SK-N-SH (cell line): ENCODE results near the gene CALN1. TPM values are rescaled to one million over a fixed set of nuclear protein-coding genes. Genes with fewer than 3 reads are reported as not detected.

Experiments
- CTCF ChIA-PET: fragments of 300-600, 350-600 bp; formaldehyde crosslinking; extraction: SDS; loops from one replicate; lab custom pipeline; 2021; lab: Yijun Ruan, JAX
- POLR2A ChIA-PET: fragments of 350-600 bp; sonication (Branson Sonifier 250); formaldehyde crosslinking; extraction: SDS; loops from one replicate; lab custom pipeline; 2020; ENCODE audit warnings: antibody characterized with exemption, inconsistent platforms; lab: Yijun Ruan, JAX
- DNase-seq: peaks from one replicate; pipeline ENCODE4 v3.0.0; 2012
- H2AFZ ChIP-seq: fragments of 200-600 bp; sonication (generic); 2 replicates; pipeline ENCODE4 v1.8.1; 2016; ENCODE audit warnings: antibody characterized with exemption, mild to moderate bottlenecking, low read depth
- H3F3A ChIP-seq: fragments of 200-600 bp; sonication (generic); replicated peaks from 2 replicates; pipeline ENCODE3; 2016; ENCODE audit warnings: antibody characterized with exemption, mild to moderate bottlenecking; ENCODE audit not compliant: insufficient read depth
- H3K27ac ChIP-seq, 2 experiments: fragments of 200-500 bp in 1 of 2; fragments of 200-600 bp in 1 of 2; sonication (Bioruptor generic) in 1 of 2; sonication (generic), shearing (Covaris generic) in 1 of 2; 2 replicates each; pipeline versions ENCODE4 v1.5.1 to v1.6.1; 2014 to 2016; ENCODE audit warnings: low read depth in 2 of 2, inconsistent platforms in 1 of 2, low read length in 1 of 2, mild to moderate bottlenecking in 1 of 2, mixed read lengths in 1 of 2
- H3K27me3 ChIP-seq: fragments of 200-600 bp; sonication (generic), shearing (Covaris generic); 2 replicates; pipeline ENCODE4 v1.6.1; 2016; ENCODE audit warnings: mixed run types; ENCODE audit not compliant: insufficient read depth
- H3K36me3 ChIP-seq, 2 experiments: fragments of 200-500 bp in 1 of 2; fragments of 200-600 bp in 1 of 2; sonication (Bioruptor generic) in 1 of 2; sonication (generic) in 1 of 2; replicated peaks in 1 of 2; 2 replicates each; pipeline versions ENCODE3 to v1.5.1; 2014 to 2016; ENCODE audit warnings: low read length in 1 of 2, mild to moderate bottlenecking in 1 of 2; ENCODE audit not compliant: insufficient read depth in 2 of 2, control insufficient read depth in 1 of 2
- H3K4me1 ChIP-seq, 2 experiments: fragments of 200-500 bp in 1 of 2; fragments of 200-600 bp in 1 of 2; sonication (Bioruptor generic) in 1 of 2; sonication (generic), shearing (Covaris generic) in 1 of 2; 2 replicates each; pipeline versions ENCODE4 v1.5.1 to v1.6.1; 2014 to 2016; ENCODE audit warnings: low read depth in 1 of 2, low read length in 1 of 2, mixed run types in 1 of 2; ENCODE audit not compliant: insufficient read depth in 2 of 2, control insufficient read depth in 1 of 2
- H3K4me2 ChIP-seq: fragments of 200-600 bp; sonication (generic), shearing (Covaris generic); 2 replicates; pipeline ENCODE4 v1.6.1; 2017; ENCODE audit warnings: mixed run types
- H3K4me3 ChIP-seq, 2 experiments: fragments of 200-500 bp in 1 of 2; fragments of 200-600 bp in 1 of 2; sonication (Bioruptor generic) in 1 of 2; sonication (generic), shearing (Covaris generic) in 1 of 2; 2 replicates each; pipeline versions ENCODE4 v1.5.1 to v1.8.1; 2014 to 2016; ENCODE audit warnings: low read depth in 2 of 2, inconsistent platforms in 1 of 2, low read length in 1 of 2, mild to moderate bottlenecking in 1 of 2, mixed read lengths in 1 of 2, moderate library complexity in 1 of 2
- H3K79me2 ChIP-seq: fragments of 200-600 bp; sonication (generic); 2 replicates; pipeline ENCODE4 v1.8.1; 2017; ENCODE audit warnings: mild to moderate bottlenecking; ENCODE audit not compliant: insufficient read depth
- H3K9ac ChIP-seq: fragments of 200-600 bp; sonication (generic); 2 replicates; pipeline ENCODE4 v1.6.1; 2017; ENCODE audit warnings: mixed run types
- H3K9me2 ChIP-seq: fragments of 200-600 bp; sonication (generic); 2 replicates; pipeline ENCODE4 v1.6.1; 2017; ENCODE audit warnings: mixed run types
- H3K9me3 ChIP-seq: fragments of 200-600 bp; sonication (generic); 2 replicates; pipeline ENCODE4 v1.6.1; 2017; ENCODE audit warnings: mixed run types, mild to moderate bottlenecking, moderate library complexity
- H4K20me1 ChIP-seq: fragments of 200-600 bp; sonication (generic); 2 replicates; pipeline ENCODE4 v1.6.1; 2017; ENCODE audit warnings: mild to moderate bottlenecking, mixed run types; ENCODE audit not compliant: insufficient read depth
- EZH2phosphoT487 ChIP-seq: fragments of 200-600 bp; sonication (generic); IDR thresholded peaks from 2 replicates; pipeline ENCODE4 v1.6.1; 2017; ENCODE audit warnings: low read depth, mixed run types, mild to moderate bottlenecking, antibody characterized with exemption, moderate library complexity, borderline replicate concordance
- FOSL2 ChIP-seq: IDR thresholded peaks from 2 replicates; pipeline ENCODE4 v1.4.0; 2012; ENCODE audit warnings: low read depth, mild to moderate bottlenecking, moderate library complexity, borderline replicate concordance
- JUND ChIP-seq: IDR thresholded peaks from 2 replicates; pipeline ENCODE4 v1.4.0; 2012
- NFIC ChIP-seq: IDR thresholded peaks from 2 replicates; pipeline ENCODE4 v1.4.0; 2012; ENCODE audit warnings: borderline replicate concordance
- RFX5 ChIP-seq: IDR thresholded peaks from 2 replicates; pipeline ENCODE4 v1.6.1; 2012; ENCODE audit warnings: mild to moderate bottlenecking, improper control_type of control experiment, low read length
- RXRA ChIP-seq: IDR thresholded peaks from 2 replicates; pipeline ENCODE4 v1.4.0; 2012; ENCODE audit warnings: low read depth, mild to moderate bottlenecking, borderline replicate concordance
- SMC3 ChIP-seq: IDR thresholded peaks from 2 replicates; pipeline ENCODE4 v1.6.1; 2012; ENCODE audit warnings: low read depth, low read length, improper control_type of control experiment
- TAF1 ChIP-seq: IDR thresholded peaks from 2 replicates; pipeline ENCODE4 v1.6.1; 2012; ENCODE audit warnings: low read depth, mild to moderate bottlenecking, low read length, moderate library complexity, borderline replicate concordance
- TEAD4 ChIP-seq: IDR thresholded peaks from 2 replicates; pipeline ENCODE4 v1.4.0; 2012; ENCODE audit warnings: mild to moderate bottlenecking, borderline replicate concordance; ENCODE audit not compliant: insufficient read depth
- WGBS: methylation state at CpG from one replicate; pipeline ENCODE4 v1.1.6; 2017; ENCODE audit warnings: low lambda C conversion rate; 5-methylcytosine and 5-hydroxymethylcytosine counted together
- polyA plus RNA-seq, 3 experiments: library from polyadenylated mRNA; depleted of rRNA; stranded (reverse); fragments of >200 nt; gene quantifications; 2 replicates each; pipeline ENCODE4 v1.2.3, GENCODE V29; 2012
- TF ChIP-seq, protein P1 (sequence below): IDR thresholded peaks from 2 replicates; pipeline ENCODE4 v1.4.0; 2012; ENCODE audit warnings: low read depth, borderline replicate concordance
- TF ChIP-seq, protein P2 (sequence below): IDR thresholded peaks from 2 replicates; pipeline ENCODE4 v1.4.0; 2012; ENCODE audit warnings: low read depth, borderline replicate concordance
- TF ChIP-seq, protein P3 (sequence below): IDR thresholded peaks from 2 replicates; pipeline ENCODE4 v1.6.1; 2012; ENCODE audit warnings: mild to moderate bottlenecking, low read depth, low read length, moderate library complexity
- TF ChIP-seq, protein P4 (sequence below): IDR thresholded peaks from 2 replicates; pipeline ENCODE4 v1.4.0; 2012; ENCODE audit warnings: low read depth
- TF ChIP-seq, protein P5 (sequence below): fragments of 200-600 bp; sonication (generic); IDR thresholded peaks from 2 replicates; pipeline ENCODE4 v1.6.1; 2017; ENCODE audit warnings: antibody characterized with exemption, mild to moderate bottlenecking, moderate library complexity

CALN1 gene
- polyA plus RNA-seq, 1 of the 3 experiments (the other 2 are of a cell fraction): not detected

DNA sequence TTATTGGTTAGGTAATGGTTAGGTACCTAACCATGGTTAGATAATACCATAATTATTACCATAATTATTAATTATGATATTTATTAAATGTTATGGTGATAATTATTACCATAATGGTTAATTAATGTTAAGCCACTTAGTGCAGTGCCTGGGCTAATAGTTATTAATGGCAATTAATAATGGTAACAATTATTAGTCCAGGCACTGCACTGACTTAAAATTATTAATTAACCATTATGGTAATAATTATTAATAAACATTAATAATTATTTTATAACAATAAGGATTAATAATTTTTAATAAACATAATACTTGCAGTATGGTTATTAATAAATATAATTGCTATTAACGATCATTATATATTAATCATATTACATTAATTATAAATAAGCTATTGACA is 604.0 kb downstream of the CALN1 start:
- H3K27ac ChIP-seq: no peak overlapping the region
- TF ChIP-seq FOSL2 (no peak), EZH2phosphoT487 (no peak), RFX5 (no peak)
- TF ChIP-seq, protein P1, sequence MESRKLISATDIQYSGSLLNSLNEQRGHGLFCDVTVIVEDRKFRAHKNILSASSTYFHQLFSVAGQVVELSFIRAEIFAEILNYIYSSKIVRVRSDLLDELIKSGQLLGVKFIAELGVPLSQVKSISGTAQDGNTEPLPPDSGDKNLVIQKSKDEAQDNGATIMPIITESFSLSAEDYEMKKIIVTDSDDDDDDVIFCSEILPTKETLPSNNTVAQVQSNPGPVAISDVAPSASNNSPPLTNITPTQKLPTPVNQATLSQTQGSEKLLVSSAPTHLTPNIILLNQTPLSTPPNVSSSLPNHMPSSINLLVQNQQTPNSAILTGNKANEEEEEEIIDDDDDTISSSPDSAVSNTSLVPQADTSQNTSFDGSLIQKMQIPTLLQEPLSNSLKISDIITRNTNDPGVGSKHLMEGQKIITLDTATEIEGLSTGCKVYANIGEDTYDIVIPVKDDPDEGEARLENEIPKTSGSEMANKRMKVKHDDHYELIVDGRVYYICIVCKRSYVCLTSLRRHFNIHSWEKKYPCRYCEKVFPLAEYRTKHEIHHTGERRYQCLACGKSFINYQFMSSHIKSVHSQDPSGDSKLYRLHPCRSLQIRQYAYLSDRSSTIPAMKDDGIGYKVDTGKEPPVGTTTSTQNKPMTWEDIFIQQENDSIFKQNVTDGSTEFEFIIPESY: no peak
- TF ChIP-seq, protein P2, sequence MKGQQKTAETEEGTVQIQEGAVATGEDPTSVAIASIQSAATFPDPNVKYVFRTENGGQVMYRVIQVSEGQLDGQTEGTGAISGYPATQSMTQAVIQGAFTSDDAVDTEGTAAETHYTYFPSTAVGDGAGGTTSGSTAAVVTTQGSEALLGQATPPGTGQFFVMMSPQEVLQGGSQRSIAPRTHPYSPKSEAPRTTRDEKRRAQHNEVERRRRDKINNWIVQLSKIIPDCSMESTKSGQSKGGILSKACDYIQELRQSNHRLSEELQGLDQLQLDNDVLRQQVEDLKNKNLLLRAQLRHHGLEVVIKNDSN: no peak
- TF ChIP-seq, protein P3, sequence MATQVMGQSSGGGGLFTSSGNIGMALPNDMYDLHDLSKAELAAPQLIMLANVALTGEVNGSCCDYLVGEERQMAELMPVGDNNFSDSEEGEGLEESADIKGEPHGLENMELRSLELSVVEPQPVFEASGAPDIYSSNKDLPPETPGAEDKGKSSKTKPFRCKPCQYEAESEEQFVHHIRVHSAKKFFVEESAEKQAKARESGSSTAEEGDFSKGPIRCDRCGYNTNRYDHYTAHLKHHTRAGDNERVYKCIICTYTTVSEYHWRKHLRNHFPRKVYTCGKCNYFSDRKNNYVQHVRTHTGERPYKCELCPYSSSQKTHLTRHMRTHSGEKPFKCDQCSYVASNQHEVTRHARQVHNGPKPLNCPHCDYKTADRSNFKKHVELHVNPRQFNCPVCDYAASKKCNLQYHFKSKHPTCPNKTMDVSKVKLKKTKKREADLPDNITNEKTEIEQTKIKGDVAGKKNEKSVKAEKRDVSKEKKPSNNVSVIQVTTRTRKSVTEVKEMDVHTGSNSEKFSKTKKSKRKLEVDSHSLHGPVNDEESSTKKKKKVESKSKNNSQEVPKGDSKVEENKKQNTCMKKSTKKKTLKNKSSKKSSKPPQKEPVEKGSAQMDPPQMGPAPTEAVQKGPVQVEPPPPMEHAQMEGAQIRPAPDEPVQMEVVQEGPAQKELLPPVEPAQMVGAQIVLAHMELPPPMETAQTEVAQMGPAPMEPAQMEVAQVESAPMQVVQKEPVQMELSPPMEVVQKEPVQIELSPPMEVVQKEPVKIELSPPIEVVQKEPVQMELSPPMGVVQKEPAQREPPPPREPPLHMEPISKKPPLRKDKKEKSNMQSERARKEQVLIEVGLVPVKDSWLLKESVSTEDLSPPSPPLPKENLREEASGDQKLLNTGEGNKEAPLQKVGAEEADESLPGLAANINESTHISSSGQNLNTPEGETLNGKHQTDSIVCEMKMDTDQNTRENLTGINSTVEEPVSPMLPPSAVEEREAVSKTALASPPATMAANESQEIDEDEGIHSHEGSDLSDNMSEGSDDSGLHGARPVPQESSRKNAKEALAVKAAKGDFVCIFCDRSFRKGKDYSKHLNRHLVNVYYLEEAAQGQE: no peak
- TF ChIP-seq, protein P4, sequence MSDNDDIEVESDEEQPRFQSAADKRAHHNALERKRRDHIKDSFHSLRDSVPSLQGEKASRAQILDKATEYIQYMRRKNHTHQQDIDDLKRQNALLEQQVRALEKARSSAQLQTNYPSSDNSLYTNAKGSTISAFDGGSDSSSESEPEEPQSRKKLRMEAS: no peak
- TF ChIP-seq, all 33 proteins: peak for 0
- Histone ChIP-seq H3K9me3 (0 out of 2 replicates have a peak, but pooled peaks cover 4% of the 10 kb centered on the region), H3K9ac (no peak overlapping the region), H3F3A (no peaks in the 10 kb centered on the region), H2AFZ (no peak overlapping the region), H3K79me2 (no peaks in the 10 kb centered on the region), H3K4me2 (no peak overlapping the region), H3K4me1 (no peaks in the 10 kb centered on the region), H3K36me3 (no peaks in the 10 kb centered on the region), H3K4me3 (no peak overlapping the region), H3K27me3 (no peaks in the 10 kb centered on the region), H4K20me1 (no peaks in the 10 kb centered on the region), H3K9me2 (no peaks in the 10 kb centered on the region)
- DNase-seq: no peak
- 0% methylated on average over 1 of the region's 1 CpG for WGBS
- ChIA-PET CTCF (no interaction called here), POLR2A (no interaction called here)

DNA sequence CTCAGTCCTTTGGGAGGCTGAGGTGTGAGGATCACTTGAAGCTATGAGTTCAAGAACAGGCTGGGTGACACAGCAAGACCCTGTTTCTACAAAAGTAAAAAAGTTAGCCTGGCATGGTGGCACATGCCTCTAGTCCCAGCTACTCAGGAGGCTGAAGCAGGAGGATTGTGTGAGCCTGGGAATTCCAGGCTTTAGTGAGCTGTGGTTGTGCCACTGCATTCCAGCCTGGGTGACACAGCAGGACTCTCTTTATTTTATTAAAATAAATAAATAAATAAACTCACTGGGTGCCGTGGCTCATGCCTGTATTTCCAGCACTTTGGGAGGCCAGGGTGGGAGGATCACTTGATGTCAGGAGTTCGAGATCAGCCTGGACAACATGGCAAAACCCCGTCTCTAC is 607.9 kb downstream of the CALN1 start:
- 13% methylated on average over 3 of the region's 3 CpGs for WGBS
- Histone ChIP-seq H3K79me2 (no peaks in the 10 kb centered on the region), H3K9ac (no peak overlapping the region), H3K4me3 (no peak overlapping the region), H3K9me3 (0 out of 2 replicates have a peak, but pooled peaks cover 4% of the 10 kb centered on the region), H3F3A (no peaks in the 10 kb centered on the region), H3K27ac (no peak overlapping the region), H3K27me3 (no peaks in the 10 kb centered on the region), H4K20me1 (no peaks in the 10 kb centered on the region), H2AFZ (no peak overlapping the region), H3K4me2 (no peak overlapping the region), H3K4me1 (no peaks in the 10 kb centered on the region), H3K9me2 (no peaks in the 10 kb centered on the region), H3K36me3 (no peaks in the 10 kb centered on the region)
- DNase-seq: no peak
- POLR2A ChIA-PET: no interaction called here
- CTCF ChIA-PET: no interaction called here
- TF ChIP-seq TEAD4 (no peak), SMC3 (no peak), TAF1 (no peak), NFIC (no peak), RXRA (no peak), JUND (no peak), FOSL2 (no peak)
- TF ChIP-seq, protein P5, sequence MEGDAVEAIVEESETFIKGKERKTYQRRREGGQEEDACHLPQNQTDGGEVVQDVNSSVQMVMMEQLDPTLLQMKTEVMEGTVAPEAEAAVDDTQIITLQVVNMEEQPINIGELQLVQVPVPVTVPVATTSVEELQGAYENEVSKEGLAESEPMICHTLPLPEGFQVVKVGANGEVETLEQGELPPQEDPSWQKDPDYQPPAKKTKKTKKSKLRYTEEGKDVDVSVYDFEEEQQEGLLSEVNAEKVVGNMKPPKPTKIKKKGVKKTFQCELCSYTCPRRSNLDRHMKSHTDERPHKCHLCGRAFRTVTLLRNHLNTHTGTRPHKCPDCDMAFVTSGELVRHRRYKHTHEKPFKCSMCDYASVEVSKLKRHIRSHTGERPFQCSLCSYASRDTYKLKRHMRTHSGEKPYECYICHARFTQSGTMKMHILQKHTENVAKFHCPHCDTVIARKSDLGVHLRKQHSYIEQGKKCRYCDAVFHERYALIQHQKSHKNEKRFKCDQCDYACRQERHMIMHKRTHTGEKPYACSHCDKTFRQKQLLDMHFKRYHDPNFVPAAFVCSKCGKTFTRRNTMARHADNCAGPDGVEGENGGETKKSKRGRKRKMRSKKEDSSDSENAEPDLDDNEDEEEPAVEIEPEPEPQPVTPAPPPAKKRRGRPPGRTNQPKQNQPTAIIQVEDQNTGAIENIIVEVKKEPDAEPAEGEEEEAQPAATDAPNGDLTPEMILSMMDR: no peak
- TF ChIP-seq, protein P4: no peak
- TF ChIP-seq, protein P1: no peak
